WTC11 (cell line): ENCODE data around the gene TRIM62. TPM values are rescaled to one million over a fixed set of nuclear protein-coding genes. Genes with fewer than 3 reads are reported as not detected.

Experiments used
- ATAC-seq: fragments of 200-7000 bp; cut with Tn5 transposase; 2 replicates; pipeline ENCODE4 v1.10.0; 2021; ENCODE audit warnings: mild to moderate bottlenecking, moderate library complexity
- CTCF ChIA-PET: fragments of 300-600 bp; sonication (Branson Sonifier 250); formaldehyde crosslinking; loops from one replicate; lab custom pipeline; 2021; ENCODE audit warnings: antibody characterized with exemption; lab: Charles Lee
- POLR2A ChIA-PET: fragments of 350-600 bp; sonication (Branson Sonifier 250); formaldehyde crosslinking; loops from one replicate; lab custom pipeline; 2021; ENCODE audit warnings: antibody characterized with exemption; lab: Charles Lee
- DNase-seq: peaks from one replicate; pipeline ENCODE4 v3.0.0; 2021; ENCODE audit warnings: low spot score
- H3K27ac Mint-ChIP-seq: 2 replicates; pipeline ENCODE4 v1.8.0; 2021; ENCODE audit warnings: mixed read lengths
- H3K27me3 Mint-ChIP-seq: 2 replicates; pipeline ENCODE4 v1.8.0; 2021; ENCODE audit warnings: low read depth, mild to moderate bottlenecking, moderate library complexity, mixed read lengths
- H3K36me3 Mint-ChIP-seq: 2 replicates; pipeline ENCODE4 v1.8.0; 2021; ENCODE audit warnings: mixed read lengths
- H3K4me1 Mint-ChIP-seq: 2 replicates; pipeline ENCODE4 v1.8.0; 2022; ENCODE audit warnings: mixed read lengths
- H3K4me3 Mint-ChIP-seq: 2 replicates; pipeline ENCODE4 v1.8.0; 2021; ENCODE audit warnings: mild to moderate bottlenecking, moderate library complexity, mixed read lengths
- H3K9me3 Mint-ChIP-seq: 2 replicates; pipeline ENCODE4 v1.8.0; 2021; ENCODE audit warnings: mixed read lengths
- AFF4 ChIP-seq: sonication (generic); formaldehyde crosslinking; IDR thresholded peaks from 2 replicates; pipeline ENCODE4 v1.8.1; 2023; ENCODE audit warnings: mild to moderate bottlenecking, missing genetic modification reagents, borderline replicate concordance
- ATF1 ChIP-seq: sonication (generic); formaldehyde crosslinking; IDR thresholded peaks from 2 replicates; pipeline ENCODE4 v1.8.1; 2023; ENCODE audit warnings: mild to moderate bottlenecking, moderate library complexity, missing genetic modification reagents
- ATF3 ChIP-seq: sonication (generic); formaldehyde crosslinking; conservative IDR thresholded peaks from 2 replicates; pipeline ENCODE4 v1.8.1; 2022; ENCODE audit warnings: mild to moderate bottlenecking, missing genetic modification reagents
- CREB1 ChIP-seq: sonication (generic); formaldehyde crosslinking; IDR thresholded peaks from 2 replicates; pipeline ENCODE4 v1.8.0; 2023; ENCODE audit warnings: mild to moderate bottlenecking, missing genetic modification reagents
- FOXK1 ChIP-seq: sonication (generic); formaldehyde crosslinking; IDR thresholded peaks from 2 replicates; pipeline ENCODE4 v1.8.0; 2022; ENCODE audit warnings: mild to moderate bottlenecking, moderate library complexity, missing genetic modification reagents
- GRHL2 ChIP-seq: fragments of 250-450 bp; sonication (Bioruptor Pico); IDR thresholded peaks from 2 replicates; pipeline ENCODE4 v1.8.0; 2022; ENCODE audit warnings: mild to moderate bottlenecking, moderate library complexity; ENCODE audit not compliant: insufficient replicate concordance, severe bottlenecking
- JUN ChIP-seq: sonication (generic); formaldehyde crosslinking; IDR thresholded peaks from 2 replicates; pipeline ENCODE4 v1.8.0; 2023; ENCODE audit warnings: mild to moderate bottlenecking, missing genetic modification reagents
- NFATC4 ChIP-seq: fragments of 250-450 bp; sonication (Bioruptor Pico); IDR thresholded peaks from 2 replicates; pipeline ENCODE4 v1.9.0; 2021; ENCODE audit warnings: mild to moderate bottlenecking
- NFE2L1 ChIP-seq: sonication (generic); formaldehyde crosslinking; IDR thresholded peaks from 2 replicates; pipeline ENCODE4 v1.8.1; 2023; ENCODE audit warnings: missing genetic modification reagents
- OVOL2 ChIP-seq: fragments of 250-450 bp; sonication (Bioruptor Pico); IDR thresholded peaks from 2 replicates; pipeline ENCODE4 v1.9.0; 2021; ENCODE audit warnings: mild to moderate bottlenecking, borderline replicate concordance
- PRDM15 ChIP-seq: sonication (generic); formaldehyde crosslinking; IDR thresholded peaks from 2 replicates; pipeline ENCODE4 v1.8.0; 2022; ENCODE audit warnings: missing genetic modification reagents
- STAT6 ChIP-seq: sonication (generic); formaldehyde crosslinking; conservative IDR thresholded peaks from 2 replicates; pipeline ENCODE4 v1.8.1; 2023; ENCODE audit warnings: mild to moderate bottlenecking, low read depth, missing genetic modification reagents, moderate library complexity
- ZNF232 ChIP-seq: sonication (generic); formaldehyde crosslinking; IDR thresholded peaks from 2 replicates; pipeline ENCODE4 v1.8.0; 2022; ENCODE audit warnings: mild to moderate bottlenecking, missing genetic modification reagents
- ZNF416 ChIP-seq: fragments of 250-450 bp; sonication (Bioruptor Pico); IDR thresholded peaks from 2 replicates; pipeline ENCODE4 v1.9.0; 2021; ENCODE audit warnings: mild to moderate bottlenecking, inconsistent platforms
- total RNA-seq: library from RNA; stranded (reverse); gene quantifications from 3 replicates; pipeline ENCODE4 v1.2.3, GENCODE V29; 2021

Gene TRIM62
- total RNA-seq, 1 experiment from 2014 or later, result 13.6 TPM

GRCh38 chr1:33098371-33098770 lies 83.5 kb downstream of the TRIM62 start (continued):
- TF ChIP-seq AFF4 (CRISPR knock-in tag) (no peak), JUN (CRISPR knock-in tag) (no peak), PRDM15 (CRISPR knock-in tag) (no peak), ATF1 (no peak)

GRCh38 chr1:33097762-33098161 lies 84.1 kb downstream of the TRIM62 start:
- TF ChIP-seq CREB1 (no peak), ATF3 (CRISPR knock-in tag) (no peak), OVOL2 (no peak), FOXK1 (CRISPR knock-in tag) (no peak), ZNF232 (CRISPR knock-in tag) (no peak), STAT6 (no peak), NFATC4 (CRISPR knock-in tag) (no peak), GRHL2 (CRISPR knock-in tag) (no peak), AFF4 (CRISPR knock-in tag) (no peak), NFE2L1 (CRISPR knock-in tag) (no peak), ZNF416 (CRISPR knock-in tag) (no peak)
- Mint-ChIP-seq H3K9me3 (no peaks in the 10 kb centered on the region), H3K27me3 (peaks cover 31% of the 10 kb centered on the region), H3K27ac (no peak overlapping the region), H3K4me1 (peaks cover 15% of the 10 kb centered on the region), H3K4me3 (no peak overlapping the region), H3K36me3 (no peaks in the 10 kb centered on the region)
- no peak for DNase-seq
- ChIA-PET CTCF (interaction anchor here (0.9 kb wide), 1 partner anchor 12 kb away, joined by 4 read pairs; no protein-coding TSS in a partner anchor), POLR2A (no interaction called here)
- ATAC-seq, result no peak
